Measurements from ENCODE around the gene C1orf185. TPM values are rescaled to one million over a fixed set of nuclear protein-coding genes. Genes with fewer than 3 reads are reported as not detected.

C1orf185 gene
- total and polyA plus RNA-seq, 9 of the 15 experiments (the other 6 are each of a cell fraction or from before 2014, with no cell fraction given) = not detected

- no peak for TF ChIP-seq HNRNPL (IDR thresholded peaks at IDR 0.05; ENCODE audit: low read depth, low read length)
- TF ChIP-seq HSF4 (CRISPR knock-in tag; IDR thresholded peaks at IDR 0.05; ENCODE audit: borderline replicate concordance) = no peak
- TF ChIP-seq CUX1 (CRISPR knock-in tag; IDR thresholded peaks at IDR 0.05) = no peak
- TF ChIP-seq DACH1 (IDR thresholded peaks at IDR 0.05; ENCODE audit: partially characterized antibody) = no peak
- TF ChIP-seq STAT6 (CRISPR knock-in tag; IDR thresholded peaks at IDR 0.05) = no peak
- TF ChIP-seq ZNF586 (CRISPR knock-in tag; conservative IDR thresholded peaks at IDR 0.05) = no peak
- TF ChIP-seq CBFA2T3 (IDR thresholded peaks at IDR 0.05) = no peak
- TF ChIP-seq ZBTB26 (CRISPR knock-in tag; IDR thresholded peaks at IDR 0.05) = no peak
Observed at GRCh38 chr1:51119331-51119730, 17.3 kb downstream of the C1orf185 start (continued).

Measured in K562 (cell line).